ENCODE results near the gene ZNF100.
"Not testable (repeated sequence)": the region's sequence is repeated elsewhere in the genome, so short reads cannot be mapped to it uniquely, and the experiment has no call there.

The ZNF100 gene

DNA sequence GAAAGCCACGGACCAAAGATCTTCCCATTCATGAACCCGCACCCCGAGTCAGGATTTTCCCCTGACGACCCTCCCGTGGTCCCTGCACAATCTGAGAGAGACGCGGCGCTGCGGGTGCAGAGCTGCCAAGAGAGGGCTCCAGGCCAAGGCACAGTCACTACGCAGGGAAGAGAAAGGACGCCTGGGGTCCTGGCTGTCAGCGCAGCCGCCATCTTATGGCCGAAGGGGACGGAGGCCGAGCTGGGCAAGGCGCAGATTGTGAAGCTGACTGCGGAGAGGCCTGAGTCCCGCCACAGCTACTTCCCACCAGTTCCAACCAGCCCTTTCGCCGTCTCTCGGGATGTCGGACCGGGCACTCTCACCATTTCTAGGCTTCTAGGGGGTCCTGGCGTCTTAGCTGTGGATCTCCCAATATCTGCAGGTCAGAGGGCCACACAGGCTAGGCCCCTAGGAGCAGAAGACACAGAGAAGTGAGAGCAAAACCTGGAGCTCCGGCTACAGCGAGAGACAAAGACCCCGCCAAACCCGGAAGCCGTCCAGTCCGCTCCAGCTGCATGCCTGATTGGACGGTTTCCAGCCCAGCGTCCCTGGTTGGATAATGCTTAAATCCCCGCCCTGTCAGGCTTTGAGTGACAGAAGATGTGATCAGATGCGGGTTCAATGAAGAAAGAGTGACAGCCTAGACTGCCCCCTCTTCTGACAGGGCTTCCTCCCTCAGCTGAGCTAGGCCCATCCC is at the start of gene ZNF100:
ZNF100 (minus strand) TSS at position 515 of the 736 bp plus-strand sequence; CDS start at position 365, 150 bp downstream.
- DNase-seq, result peak; percentile 95

GRCh38 chr19:21812448-21812847 is 45.1 kb upstream of the ZNF100 start:
- DNase-seq, result no peak

GRCh38 chr19:21808400-21809000 is 41.1 kb upstream of the ZNF100 start:
- not testable (repeated sequence) for DNase-seq

GRCh38 chr19:21789466-21790085 is 22.2 kb upstream of the ZNF100 start:
- no peak for DNase-seq

- DNase-seq, result no peak
Observed at GRCh38 chr19:21786936-21787335, 19.6 kb upstream of the ZNF100 start.

DNA sequence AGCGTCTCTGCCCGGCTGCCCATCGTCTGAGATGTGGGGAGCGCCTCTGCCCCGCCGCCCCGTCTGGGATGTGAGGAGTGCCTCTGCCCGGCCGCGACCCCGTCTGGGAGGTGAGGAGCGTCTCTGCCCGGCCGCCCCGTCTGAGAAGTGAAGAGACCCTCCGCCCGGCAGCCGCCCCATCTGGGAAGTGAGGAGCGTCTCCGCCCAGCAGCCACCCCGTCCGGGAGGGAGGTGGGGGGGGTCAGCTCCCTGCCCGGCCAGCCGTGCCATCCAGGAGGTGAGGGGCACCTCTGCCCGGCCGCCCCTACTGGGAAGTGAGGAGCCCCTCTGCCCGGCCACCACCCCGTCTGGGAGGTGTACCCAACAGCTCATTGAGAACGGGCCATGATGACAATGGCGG is 8.4 kb upstream of the ZNF100 start:
- not testable (repeated sequence) for DNase-seq

- DNase-seq, result peak; percentile 26
Observed at GRCh38 chr19:21766705-21767064, 694 bp downstream of the ZNF100 start.

DNA sequence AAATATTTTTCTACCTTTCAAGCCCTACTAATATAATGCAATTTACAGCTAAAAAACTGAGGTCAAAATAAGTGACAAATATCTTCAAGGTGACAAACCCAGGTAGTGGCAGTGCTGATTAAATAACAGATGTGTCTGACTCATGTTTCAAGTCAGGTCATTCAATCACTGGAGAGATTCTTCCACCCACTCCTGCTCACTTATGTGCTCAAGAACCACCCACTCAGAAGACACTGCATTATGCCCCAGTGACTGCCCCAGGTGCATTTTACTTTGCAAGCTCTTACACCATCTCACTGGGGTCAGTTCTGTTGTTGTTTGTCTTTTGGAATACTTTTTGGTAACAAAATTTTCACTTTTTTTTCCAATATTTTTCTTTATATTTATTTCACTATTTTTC is 2.2 kb downstream of the ZNF100 start:
- DNase-seq, result no peak

DNA sequence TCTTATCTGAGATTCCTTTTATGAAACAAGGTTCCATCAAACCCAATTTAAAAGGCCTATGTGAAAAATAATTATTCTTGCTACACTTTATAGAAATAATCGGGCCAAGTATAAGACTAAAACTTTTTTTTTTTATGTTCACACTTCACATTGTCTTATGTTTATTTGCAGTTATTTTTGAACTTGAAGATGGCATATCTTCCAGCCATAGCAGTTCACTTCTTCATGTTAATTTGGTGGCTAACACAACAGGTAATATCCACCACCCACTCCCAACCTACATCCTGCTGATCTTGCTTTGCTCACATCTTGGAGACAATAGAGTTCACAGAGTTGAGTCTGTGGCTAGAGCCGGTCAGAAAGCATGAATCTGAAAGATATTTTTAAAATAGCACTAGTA is 5.8 kb downstream of the ZNF100 start:
- not testable (repeated sequence) for DNase-seq

- DNase-seq, result no peak
Observed at GRCh38 chr19:21758296-21758695, 9.1 kb downstream of the ZNF100 start.

- not testable (repeated sequence) for DNase-seq
Observed at GRCh38 chr19:21755555-21755954, 11.8 kb downstream of the ZNF100 start.

GRCh38 chr19:21751384-21751783 is 16.0 kb downstream of the ZNF100 start:
- no peak for DNase-seq

GRCh38 chr19:21750586-21751128 is 16.7 kb downstream of the ZNF100 start:
- no peak for DNase-seq

- no peak for DNase-seq
Observed at GRCh38 chr19:21749090-21749489, 18.3 kb downstream of the ZNF100 start.

- no peak for DNase-seq
Observed at GRCh38 chr19:21748088-21748487, 19.3 kb downstream of the ZNF100 start.

DNA sequence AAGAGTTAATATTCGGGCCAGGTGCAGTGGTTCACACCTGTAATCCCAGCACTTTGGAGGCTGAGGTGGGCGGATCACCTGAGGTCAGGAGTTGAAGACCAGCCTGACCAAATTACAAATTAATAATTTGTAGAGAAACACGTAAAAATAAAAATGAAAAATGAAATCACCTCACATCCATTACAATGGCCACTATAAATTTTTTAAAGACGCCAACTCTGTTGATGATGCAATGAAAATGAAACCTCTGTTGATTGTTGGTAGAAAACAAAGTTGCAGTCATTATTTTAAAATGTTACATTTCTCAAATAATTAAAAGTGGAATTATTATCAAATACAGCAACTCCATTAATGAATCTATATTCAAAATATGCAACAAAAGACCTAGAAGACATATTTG is 26.8 kb downstream of the ZNF100 start:
- no peak for DNase-seq

- not testable (repeated sequence) for DNase-seq
Observed at GRCh38 chr19:21726942-21727747, 40.2 kb downstream of the ZNF100 start.

DNA sequence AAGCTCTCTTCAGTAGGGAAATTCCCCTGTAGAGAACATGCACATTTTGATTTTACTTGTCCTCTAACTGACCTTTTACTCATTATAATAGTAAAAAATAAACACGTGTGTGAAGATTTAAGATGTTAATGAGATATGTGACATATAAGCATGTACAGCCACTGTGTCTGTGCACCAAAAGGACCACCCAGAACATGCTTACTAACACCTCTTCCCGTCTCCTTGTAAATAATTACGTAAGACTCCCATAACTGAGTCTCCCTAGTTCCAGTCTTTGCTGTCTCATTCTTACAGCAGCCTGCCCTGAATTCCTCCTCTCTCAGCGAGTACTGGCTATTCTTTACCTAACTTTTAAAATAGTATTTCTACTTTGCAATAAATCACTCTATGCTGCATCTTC is 53.6 kb downstream of the ZNF100 start:
- DNase-seq, result no peak

- DNase-seq, result no peak
Observed at GRCh38 chr19:21709464-21709863, 57.9 kb downstream of the ZNF100 start.

DNA sequence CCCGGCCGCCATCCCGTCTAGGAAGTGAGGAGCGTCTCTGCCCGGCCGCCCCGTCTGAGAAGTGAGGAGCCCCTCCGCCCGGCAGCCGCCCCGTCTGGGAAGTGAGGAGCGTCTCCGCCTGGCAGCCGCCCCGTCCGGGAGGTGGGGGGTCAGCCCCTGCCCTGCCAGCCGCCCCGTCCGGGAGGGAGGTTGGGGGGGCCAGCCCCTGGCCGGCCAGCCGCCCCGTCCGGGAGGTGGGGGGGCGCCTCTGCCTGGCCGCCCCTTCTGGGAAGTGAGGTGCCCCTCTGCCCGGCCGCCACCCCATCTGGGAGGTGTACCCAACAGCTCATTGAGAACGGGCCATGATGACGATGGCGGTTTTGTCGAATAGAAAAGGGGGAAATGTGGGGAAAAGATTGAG is 59.5 kb downstream of the ZNF100 start:
- DNase-seq, result not testable (repeated sequence)

- no peak for DNase-seq
Observed at GRCh38 chr19:21707065-21707464, 60.3 kb downstream of the ZNF100 start.

- DNase-seq, result no peak
Observed at GRCh38 chr19:21705393-21705792, 62.0 kb downstream of the ZNF100 start.

- no peak for DNase-seq
Observed at GRCh38 chr19:21704320-21704719, 63.1 kb downstream of the ZNF100 start.
